HL-60 (cell line): ENCODE results near the gene CAMKK2.
A peak's percentile ranks its signal among the peaks of the same experiment; 100 is the strongest.

ENCODE experiments used
- GABPA ChIP-seq: IDR thresholded peaks from 2 replicates; pipeline ENCODE4 v1.6.1; 2012; ENCODE audit warnings: low read depth
- POLR2AphosphoS5 ChIP-seq: IDR thresholded peaks from 2 replicates; pipeline ENCODE4 v1.6.1; 2012; ENCODE audit warnings: low read depth
- TF ChIP-seq, protein P1 (sequence below): IDR thresholded peaks from one replicate; pipeline ENCODE4 v1.5.1; 2011; ENCODE audit warnings: low read length, control low read depth, inconsistent platforms; ENCODE audit not compliant: insufficient read depth

DNA sequence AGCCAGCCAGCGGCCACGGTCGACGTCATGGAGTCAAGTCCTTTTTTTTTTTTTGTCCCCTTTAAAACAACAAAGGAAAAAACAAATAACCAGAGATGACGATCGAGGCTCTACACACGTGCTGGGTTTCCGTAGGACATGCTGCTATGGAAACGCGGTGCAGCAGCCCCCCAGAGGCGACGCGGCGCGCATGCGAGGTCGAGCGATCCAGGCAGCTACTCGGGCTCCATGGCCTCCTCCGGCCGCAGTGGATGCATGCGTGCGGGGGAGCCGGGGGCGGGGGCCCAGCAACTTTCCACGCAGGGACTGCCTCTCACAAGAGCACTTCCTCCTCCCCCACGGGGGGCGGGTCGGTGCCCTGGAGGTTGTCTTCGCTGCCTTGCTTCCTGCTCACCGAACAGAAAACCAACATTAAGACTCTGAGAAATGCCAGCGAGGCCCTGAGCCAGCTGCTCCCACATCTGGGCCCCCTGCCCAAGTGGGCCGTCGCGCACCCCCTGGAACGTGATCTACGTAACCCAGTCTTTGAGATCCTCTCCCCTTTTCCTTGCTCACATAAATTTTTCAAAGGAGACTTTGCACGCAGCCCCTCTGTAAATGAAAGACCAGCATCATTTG is 55.9 kb downstream of the CAMKK2 start:
- TF ChIP-seq, protein P1, sequence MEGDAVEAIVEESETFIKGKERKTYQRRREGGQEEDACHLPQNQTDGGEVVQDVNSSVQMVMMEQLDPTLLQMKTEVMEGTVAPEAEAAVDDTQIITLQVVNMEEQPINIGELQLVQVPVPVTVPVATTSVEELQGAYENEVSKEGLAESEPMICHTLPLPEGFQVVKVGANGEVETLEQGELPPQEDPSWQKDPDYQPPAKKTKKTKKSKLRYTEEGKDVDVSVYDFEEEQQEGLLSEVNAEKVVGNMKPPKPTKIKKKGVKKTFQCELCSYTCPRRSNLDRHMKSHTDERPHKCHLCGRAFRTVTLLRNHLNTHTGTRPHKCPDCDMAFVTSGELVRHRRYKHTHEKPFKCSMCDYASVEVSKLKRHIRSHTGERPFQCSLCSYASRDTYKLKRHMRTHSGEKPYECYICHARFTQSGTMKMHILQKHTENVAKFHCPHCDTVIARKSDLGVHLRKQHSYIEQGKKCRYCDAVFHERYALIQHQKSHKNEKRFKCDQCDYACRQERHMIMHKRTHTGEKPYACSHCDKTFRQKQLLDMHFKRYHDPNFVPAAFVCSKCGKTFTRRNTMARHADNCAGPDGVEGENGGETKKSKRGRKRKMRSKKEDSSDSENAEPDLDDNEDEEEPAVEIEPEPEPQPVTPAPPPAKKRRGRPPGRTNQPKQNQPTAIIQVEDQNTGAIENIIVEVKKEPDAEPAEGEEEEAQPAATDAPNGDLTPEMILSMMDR = no peak
- TF ChIP-seq POLR2AphosphoS5 (peak; percentile 59), GABPA (no peak)
